Measurements from ENCODE around the gene GPR101.

DNA sequence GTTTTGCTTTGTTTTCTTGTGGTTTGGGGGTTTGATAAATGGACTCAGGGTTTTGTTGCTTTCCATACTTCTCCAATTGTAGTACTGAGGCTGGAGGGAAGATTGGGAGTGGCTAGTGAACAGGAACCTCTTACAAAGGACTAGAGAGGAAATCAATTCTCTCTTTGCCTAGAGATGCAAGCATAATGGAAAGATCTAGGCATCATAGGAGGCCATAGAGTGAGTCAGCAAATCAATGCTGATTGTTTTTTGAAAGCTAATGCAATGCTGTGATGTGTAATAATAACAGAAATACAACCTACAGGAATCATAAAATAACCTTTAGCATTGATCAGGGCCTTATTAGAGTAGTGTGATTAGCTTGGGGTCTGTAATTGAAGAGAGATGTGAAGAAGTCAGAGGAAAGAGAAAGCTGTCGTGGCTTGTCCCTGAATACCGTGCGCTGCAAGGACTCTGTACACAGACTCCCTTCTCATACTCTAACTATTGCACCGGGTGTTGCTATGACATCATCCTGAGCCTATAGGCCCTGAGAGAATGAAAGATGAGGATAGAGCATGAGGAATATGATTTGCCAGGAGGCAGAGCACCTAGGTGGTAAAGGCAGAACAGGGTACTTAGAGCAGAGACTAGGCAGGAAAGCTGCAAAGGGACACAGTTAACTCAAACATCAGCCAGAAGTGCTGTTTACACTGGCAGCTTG is 29.3 kb upstream of the GPR101 start:
- TF ChIP-seq, protein P1, sequence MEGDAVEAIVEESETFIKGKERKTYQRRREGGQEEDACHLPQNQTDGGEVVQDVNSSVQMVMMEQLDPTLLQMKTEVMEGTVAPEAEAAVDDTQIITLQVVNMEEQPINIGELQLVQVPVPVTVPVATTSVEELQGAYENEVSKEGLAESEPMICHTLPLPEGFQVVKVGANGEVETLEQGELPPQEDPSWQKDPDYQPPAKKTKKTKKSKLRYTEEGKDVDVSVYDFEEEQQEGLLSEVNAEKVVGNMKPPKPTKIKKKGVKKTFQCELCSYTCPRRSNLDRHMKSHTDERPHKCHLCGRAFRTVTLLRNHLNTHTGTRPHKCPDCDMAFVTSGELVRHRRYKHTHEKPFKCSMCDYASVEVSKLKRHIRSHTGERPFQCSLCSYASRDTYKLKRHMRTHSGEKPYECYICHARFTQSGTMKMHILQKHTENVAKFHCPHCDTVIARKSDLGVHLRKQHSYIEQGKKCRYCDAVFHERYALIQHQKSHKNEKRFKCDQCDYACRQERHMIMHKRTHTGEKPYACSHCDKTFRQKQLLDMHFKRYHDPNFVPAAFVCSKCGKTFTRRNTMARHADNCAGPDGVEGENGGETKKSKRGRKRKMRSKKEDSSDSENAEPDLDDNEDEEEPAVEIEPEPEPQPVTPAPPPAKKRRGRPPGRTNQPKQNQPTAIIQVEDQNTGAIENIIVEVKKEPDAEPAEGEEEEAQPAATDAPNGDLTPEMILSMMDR (IDR thresholded peaks at IDR 0.05; ENCODE audit: low read length), result no peak
- TF ChIP-seq EZH2 (optimal IDR thresholded peaks at IDR 0.05; ENCODE audit: low read depth, low read length), result no peak
- TF ChIP-seq EZH2phosphoT487 (IDR thresholded peaks at IDR 0.05; ENCODE audit: low read length), result no peak

Measured in MM.1S (cell line).